DOHH2 (cell line): ENCODE results near the gene DHFR2.

Source experiments
- H3F3A ChIP-seq: fragments of 200-600 bp; sonication (generic), shearing (Covaris generic); 2 replicates; pipeline ENCODE4 v1.6.0; 2016; ENCODE audit warnings: antibody characterized with exemption, mild to moderate bottlenecking; ENCODE audit not compliant: control insufficient read depth, insufficient read depth
- H3K27ac ChIP-seq: fragments of 200-600 bp; sonication (generic); 2 replicates; pipeline ENCODE4 v1.5.1; 2014; ENCODE audit warnings: low read depth, mild to moderate bottlenecking, low read length, moderate library complexity
- H3K27me3 ChIP-seq: fragments of 200-600 bp; sonication (generic); 2 replicates; pipeline ENCODE4 v1.6.1; 2014; ENCODE audit warnings: mild to moderate bottlenecking, low read length, mixed read lengths; ENCODE audit not compliant: control insufficient read depth
- H3K36me3 ChIP-seq: fragments of 200-600 bp; sonication (generic); 2 replicates; pipeline ENCODE4 v1.6.1; 2014; ENCODE audit warnings: mild to moderate bottlenecking, low read length, moderate library complexity, mixed read lengths; ENCODE audit not compliant: control insufficient read depth
- H3K4me1 ChIP-seq: fragments of 200-600 bp; sonication (generic); 2 replicates; pipeline ENCODE4 v1.6.1; 2014; ENCODE audit warnings: mild to moderate bottlenecking, low read length, mixed read lengths; ENCODE audit not compliant: control insufficient read depth
- H3K4me2 ChIP-seq: fragments of 200-600 bp; sonication (generic); 2 replicates; pipeline ENCODE4 v1.6.0; 2014; ENCODE audit warnings: mild to moderate bottlenecking, low read length, moderate library complexity
- H3K4me3 ChIP-seq: fragments of 200-600 bp; sonication (generic); 2 replicates; pipeline ENCODE4 v1.5.1; 2014; ENCODE audit warnings: mild to moderate bottlenecking, low read length, mixed read lengths
- H3K79me2 ChIP-seq: fragments of 200-600 bp; sonication (generic); 2 replicates; pipeline ENCODE4 v1.6.1; 2014; ENCODE audit warnings: mild to moderate bottlenecking, low read length, mixed read lengths; ENCODE audit not compliant: control insufficient read depth
- H3K9me2 ChIP-seq: fragments of 200-600 bp; sonication (generic); replicated peaks from 2 replicates; pipeline ENCODE4 v1.6.1; 2014; ENCODE audit warnings: mild to moderate bottlenecking, low read length, mixed read lengths; ENCODE audit not compliant: control insufficient read depth
- H3K9me3 ChIP-seq: fragments of 200-600 bp; sonication (generic); 2 replicates; pipeline ENCODE4 v1.6.1; 2014; ENCODE audit warnings: antibody characterized with exemption, low read length, mixed read lengths; ENCODE audit not compliant: control insufficient read depth, insufficient read depth
- H4K20me1 ChIP-seq: fragments of 200-600 bp; sonication (generic); 2 replicates; pipeline ENCODE4 v1.6.0; 2014; ENCODE audit warnings: low read depth, mild to moderate bottlenecking, antibody characterized with exemption, low read length, moderate library complexity; ENCODE audit not compliant: control insufficient read depth, insufficient read depth
- CTCF ChIP-seq: fragments of 200-600 bp; sonication (generic); IDR thresholded peaks from one replicate; pipeline ENCODE4 v1.5.1; 2014; ENCODE audit warnings: antibody characterized with exemption, mild to moderate bottlenecking, low read depth, low read length; ENCODE audit not compliant: poor library complexity, severe bottlenecking
- EZH2phosphoT487 ChIP-seq: fragments of 200-600 bp; sonication (generic); IDR thresholded peaks from 2 replicates; pipeline ENCODE4 v1.6.1; 2017; ENCODE audit warnings: borderline replicate concordance, mild to moderate bottlenecking, antibody characterized with exemption, low read length, moderate library complexity, mixed read lengths

The DHFR2 gene

DNA sequence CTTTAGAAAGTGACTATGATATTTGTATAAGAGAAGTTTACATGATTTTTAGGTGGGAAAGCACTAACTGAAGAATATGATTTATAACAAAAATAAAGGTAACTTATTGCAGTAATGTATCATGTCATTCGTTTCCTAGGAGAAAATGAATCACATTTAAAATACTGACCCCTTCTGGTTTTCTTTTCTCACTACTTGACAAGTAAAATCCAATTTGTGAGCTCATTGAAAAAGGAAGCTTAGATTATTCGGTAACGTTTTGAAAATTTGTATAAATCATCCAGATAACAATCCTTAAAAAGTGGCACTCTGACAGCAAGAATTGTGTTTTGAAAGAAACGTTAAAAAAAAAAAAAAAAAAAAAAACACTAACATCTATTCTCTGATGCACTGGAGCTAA lies 39.1 kb upstream of the DHFR2 start:
- no peaks in the 10 kb centered on the region for H3K27me3 ChIP-seq
- peak; percentile 24 for TF ChIP-seq CTCF
- no peak for TF ChIP-seq EZH2phosphoT487
- no peak overlapping the region for H3K4me3 ChIP-seq
- H3K9me3 ChIP-seq: no peaks in the 10 kb centered on the region
- H3F3A ChIP-seq: no peaks in the 10 kb centered on the region
- H3K27ac ChIP-seq: no peak overlapping the region
- no peaks in the 10 kb centered on the region for H4K20me1 ChIP-seq
- H3K79me2 ChIP-seq: no peaks in the 10 kb centered on the region
- peaks cover 14% of the 10 kb centered on the region for H3K36me3 ChIP-seq
- no peak overlapping the region for H3K4me2 ChIP-seq
- no peaks in the 10 kb centered on the region for H3K9me2 ChIP-seq
- no peaks in the 10 kb centered on the region for H3K4me1 ChIP-seq

DNA sequence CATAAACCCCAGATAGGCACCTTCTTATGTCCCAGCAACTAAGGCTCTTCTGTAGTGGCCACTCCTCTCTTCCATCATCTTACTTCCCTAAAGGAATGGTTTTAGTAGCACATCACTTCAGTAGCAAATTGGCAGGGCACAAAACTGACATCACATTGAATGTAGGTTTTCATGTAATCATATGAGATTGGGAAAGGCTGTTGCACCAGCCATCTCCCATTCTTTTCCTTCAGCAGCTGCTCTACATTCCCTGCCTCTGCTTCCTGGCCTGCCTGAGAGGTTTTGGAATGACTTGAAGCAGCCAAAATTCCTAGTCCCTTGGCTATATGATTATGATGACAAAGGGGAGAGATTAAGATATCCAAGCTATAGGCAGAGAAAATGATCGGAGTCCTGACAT lies 36.6 kb upstream of the DHFR2 start:
- Histone ChIP-seq H3K36me3 (peaks cover 22% of the 10 kb centered on the region), H3K27me3 (no peaks in the 10 kb centered on the region)

DNA sequence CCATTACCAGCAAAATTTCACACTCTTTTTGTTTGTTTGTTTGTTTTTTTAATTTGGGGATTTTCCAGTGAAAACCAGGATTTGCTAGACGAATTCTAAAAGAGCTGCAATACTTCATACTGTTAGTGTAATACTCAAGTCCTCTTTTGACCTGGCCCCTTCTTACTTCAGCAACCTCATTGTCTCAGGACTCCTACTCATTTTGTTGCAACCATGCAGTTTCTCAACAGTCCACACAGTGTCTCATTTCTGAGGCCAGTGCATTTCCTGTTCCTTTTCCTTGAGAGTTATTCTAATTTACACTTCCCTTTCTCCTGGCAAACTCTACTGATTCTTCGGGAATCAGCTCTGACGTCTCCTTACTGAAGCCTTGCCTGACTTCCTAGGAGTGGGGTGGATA lies 35.7 kb upstream of the DHFR2 start:
- no peaks in the 10 kb centered on the region for H4K20me1 ChIP-seq
- no peaks in the 10 kb centered on the region for H3K4me1 ChIP-seq
- no peaks in the 10 kb centered on the region for H3K27me3 ChIP-seq
- H3K9me3 ChIP-seq: no peaks in the 10 kb centered on the region
- no peaks in the 10 kb centered on the region for H3K79me2 ChIP-seq
- H3K27ac ChIP-seq: no peak overlapping the region
- H3K4me3 ChIP-seq: no peak overlapping the region
- H3K9me2 ChIP-seq: no peaks in the 10 kb centered on the region
- H3K4me2 ChIP-seq: no peak overlapping the region
- no peaks in the 10 kb centered on the region for H3F3A ChIP-seq
- peaks cover 22% of the 10 kb centered on the region for H3K36me3 ChIP-seq
- TF ChIP-seq EZH2phosphoT487 (no peak), CTCF (no peak)

More for the DNA sequence above, 36.6 kb upstream of the DHFR2 start:
- Histone ChIP-seq H3K4me2 (no peak overlapping the region), H3K9me2 (no peaks in the 10 kb centered on the region), H3K79me2 (no peaks in the 10 kb centered on the region), H3K9me3 (no peaks in the 10 kb centered on the region), H3K4me3 (no peak overlapping the region), H4K20me1 (no peaks in the 10 kb centered on the region), H3K4me1 (no peaks in the 10 kb centered on the region), H3K27ac (no peak overlapping the region), H3F3A (no peaks in the 10 kb centered on the region)
- TF ChIP-seq CTCF: no peak
- no peak for TF ChIP-seq EZH2phosphoT487

GRCh38 chr3:94095111-94095510 lies 32.4 kb upstream of the DHFR2 start:
- peaks cover 17% of the 10 kb centered on the region for H3K36me3 ChIP-seq
- no peaks in the 10 kb centered on the region for H3K9me3 ChIP-seq
- no peak for TF ChIP-seq CTCF
- TF ChIP-seq EZH2phosphoT487: no peak
- no peaks in the 10 kb centered on the region for H3K4me1 ChIP-seq
- no peaks in the 10 kb centered on the region for H3F3A ChIP-seq
- H3K9me2 ChIP-seq: no peaks in the 10 kb centered on the region
- H3K27ac ChIP-seq: no peak overlapping the region
- H3K27me3 ChIP-seq: no peaks in the 10 kb centered on the region
- H3K4me2 ChIP-seq: no peak overlapping the region
- no peaks in the 10 kb centered on the region for H4K20me1 ChIP-seq
- no peaks in the 10 kb centered on the region for H3K79me2 ChIP-seq
- H3K4me3 ChIP-seq: no peak overlapping the region
